OCI-LY7 (cell line): ENCODE measurements around the gene ANKRD9.

Source experiments
- EZH2phosphoT487 ChIP-seq: fragments of 200-600 bp; sonication (generic); IDR thresholded peaks from 2 replicates; pipeline ENCODE4 v1.6.1; 2018; ENCODE audit warnings: low read depth, borderline replicate concordance, mild to moderate bottlenecking, mixed run types, antibody characterized with exemption, low read length, moderate library complexity, mixed read lengths
- TF ChIP-seq, protein P1 (sequence below): fragments of 200-600 bp; sonication (generic); conservative IDR thresholded peaks from 2 replicates; pipeline ENCODE4 v1.5.1; 2014; ENCODE audit warnings: mild to moderate bottlenecking, antibody characterized with exemption, low read length, moderate library complexity, mixed read lengths

DNA sequence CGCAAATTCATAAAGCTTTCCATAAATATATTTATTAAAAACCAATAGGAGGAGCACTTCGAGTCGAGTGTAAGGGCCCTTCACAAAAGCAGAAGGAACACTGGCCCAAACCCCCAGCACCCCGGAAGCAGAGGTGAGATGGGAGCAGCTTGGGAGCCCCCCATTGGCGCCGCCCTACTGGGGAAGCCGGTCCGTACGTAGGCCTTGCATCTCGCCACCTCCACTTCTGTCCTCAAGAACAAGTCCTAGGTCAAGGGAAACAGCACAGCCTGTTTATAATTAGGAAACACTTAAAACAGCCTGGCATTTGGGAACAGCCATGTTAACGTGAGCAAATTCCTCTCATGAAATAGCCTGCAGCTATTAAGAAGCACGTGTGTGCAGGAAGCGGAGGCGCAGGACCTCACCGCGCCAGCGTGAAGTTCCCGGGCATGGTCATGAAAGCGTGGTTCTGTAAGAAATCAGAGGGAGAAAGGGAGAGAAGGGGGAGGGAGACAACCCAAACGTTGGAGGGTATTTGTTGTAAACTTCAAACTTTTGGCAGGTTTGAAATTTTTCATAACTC is 7.7 kb downstream of the ANKRD9 start:
- TF ChIP-seq EZH2phosphoT487 = no peak
- TF ChIP-seq, protein P1, sequence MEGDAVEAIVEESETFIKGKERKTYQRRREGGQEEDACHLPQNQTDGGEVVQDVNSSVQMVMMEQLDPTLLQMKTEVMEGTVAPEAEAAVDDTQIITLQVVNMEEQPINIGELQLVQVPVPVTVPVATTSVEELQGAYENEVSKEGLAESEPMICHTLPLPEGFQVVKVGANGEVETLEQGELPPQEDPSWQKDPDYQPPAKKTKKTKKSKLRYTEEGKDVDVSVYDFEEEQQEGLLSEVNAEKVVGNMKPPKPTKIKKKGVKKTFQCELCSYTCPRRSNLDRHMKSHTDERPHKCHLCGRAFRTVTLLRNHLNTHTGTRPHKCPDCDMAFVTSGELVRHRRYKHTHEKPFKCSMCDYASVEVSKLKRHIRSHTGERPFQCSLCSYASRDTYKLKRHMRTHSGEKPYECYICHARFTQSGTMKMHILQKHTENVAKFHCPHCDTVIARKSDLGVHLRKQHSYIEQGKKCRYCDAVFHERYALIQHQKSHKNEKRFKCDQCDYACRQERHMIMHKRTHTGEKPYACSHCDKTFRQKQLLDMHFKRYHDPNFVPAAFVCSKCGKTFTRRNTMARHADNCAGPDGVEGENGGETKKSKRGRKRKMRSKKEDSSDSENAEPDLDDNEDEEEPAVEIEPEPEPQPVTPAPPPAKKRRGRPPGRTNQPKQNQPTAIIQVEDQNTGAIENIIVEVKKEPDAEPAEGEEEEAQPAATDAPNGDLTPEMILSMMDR = peak; percentile 65
